ENCODE results near the gene KCNMA1. TPM values are rescaled to one million over a fixed set of nuclear protein-coding genes. Genes with fewer than 3 reads are reported as not detected.

KCNMA1 gene
- total RNA-seq, 4 donors from 2014 or later: 4.6 to 10.5 (median 7.8) TPM

- no peaks in the 10 kb centered on the region for H3K4me1 ChIP-seq
- H3K27ac ChIP-seq: no peak overlapping the region
- peaks cover 3% of the 10 kb centered on the region for H3K27me3 ChIP-seq
- WGBS: 68% methylated on average over 3 of the region's 3 CpGs
- no peaks in the 10 kb centered on the region for H3K9me3 ChIP-seq
- H3K4me3 ChIP-seq: no peak overlapping the region
- no peaks in the 10 kb centered on the region for H3K36me3 ChIP-seq
- DNase-seq (ENCODE audit: low spot score in 2 of 2): no peak
- no peak for TF ChIP-seq POLR2A (IDR thresholded peaks at IDR 0.05)
- no peak for TF ChIP-seq EP300 (IDR thresholded peaks at IDR 0.05)
- no peak for TF ChIP-seq CTCF (IDR thresholded peaks at IDR 0.05)
- TF ChIP-seq POLR2AphosphoS5 (IDR thresholded peaks at IDR 0.05): no peak
Observed at GRCh38 chr10:77458986-77459590, 178.5 kb downstream of the KCNMA1 start.

GRCh38 chr10:77457721-77458120 is 179.9 kb downstream of the KCNMA1 start:
- no peak overlapping the region for H3K4me3 ChIP-seq
- TF ChIP-seq CTCF (IDR thresholded peaks at IDR 0.05): no peak
- no peak for TF ChIP-seq POLR2AphosphoS5 (IDR thresholded peaks at IDR 0.05)
- TF ChIP-seq POLR2A (IDR thresholded peaks at IDR 0.05): no peak
- TF ChIP-seq EP300 (IDR thresholded peaks at IDR 0.05): no peak
- WGBS: 60% methylated on average over 7 of the region's 7 CpGs

GRCh38 chr10:77457266-77457665 is 180.3 kb downstream of the KCNMA1 start:
- WGBS: 80% methylated on average over 1 of the region's 1 CpG
- Histone ChIP-seq H3K36me3 (no peaks in the 10 kb centered on the region), H3K27me3 (peaks cover 3% of the 10 kb centered on the region), H3K9me3 (no peaks in the 10 kb centered on the region), H3K27ac (no peak overlapping the region), H3K4me3 (no peak overlapping the region), H3K4me1 (no peaks in the 10 kb centered on the region)
- TF ChIP-seq POLR2A (IDR thresholded peaks at IDR 0.05): no peak
- no peak for DNase-seq (ENCODE audit: low spot score in 2 of 2)

More at GRCh38 chr10:77457721-77458120, 179.9 kb downstream of the KCNMA1 start:
- DNase-seq (ENCODE audit: low spot score in 2 of 2): no peak
- Histone ChIP-seq H3K27ac (no peak overlapping the region), H3K27me3 (peaks cover 3% of the 10 kb centered on the region), H3K36me3 (no peaks in the 10 kb centered on the region), H3K9me3 (no peaks in the 10 kb centered on the region), H3K4me1 (no peaks in the 10 kb centered on the region)

- Histone ChIP-seq H3K27me3 (peaks cover 3% of the 10 kb centered on the region), H3K4me3 (no peak overlapping the region), H3K4me1 (no peaks in the 10 kb centered on the region), H3K27ac (no peak overlapping the region), H3K9me3 (no peaks in the 10 kb centered on the region), H3K36me3 (no peaks in the 10 kb centered on the region)
- 79% methylated on average over 5 of the region's 5 CpGs for WGBS
- DNase-seq (ENCODE audit: low spot score in 2 of 2): no peak
- no peak for TF ChIP-seq CTCF (IDR thresholded peaks at IDR 0.05)
- no peak for TF ChIP-seq POLR2AphosphoS5 (IDR thresholded peaks at IDR 0.05)
- no peak for TF ChIP-seq POLR2A (IDR thresholded peaks at IDR 0.05)
- TF ChIP-seq EP300 (IDR thresholded peaks at IDR 0.05): no peak
Observed at GRCh38 chr10:77456414-77456813, 181.2 kb downstream of the KCNMA1 start.

- Histone ChIP-seq H3K36me3 (no peaks in the 10 kb centered on the region), H3K4me3 (no peak overlapping the region), H3K27me3 (peaks cover 3% of the 10 kb centered on the region), H3K4me1 (no peaks in the 10 kb centered on the region), H3K9me3 (no peaks in the 10 kb centered on the region), H3K27ac (no peak overlapping the region)
- 77% methylated on average over 2 of the region's 2 CpGs for WGBS
- DNase-seq (ENCODE audit: low spot score in 2 of 2): no peak
- TF ChIP-seq POLR2AphosphoS5 (IDR thresholded peaks at IDR 0.05) (no peak), CTCF (IDR thresholded peaks at IDR 0.05) (no peak), POLR2A (IDR thresholded peaks at IDR 0.05) (no peak), EP300 (IDR thresholded peaks at IDR 0.05) (no peak)
Observed at GRCh38 chr10:77455561-77455960, 182.0 kb downstream of the KCNMA1 start.
